Subcutaneous adipose tissue (tissue), 4 donors: ENCODE measurements around the gene ATR. TPM values are rescaled to one million over a fixed set of nuclear protein-coding genes. Genes with fewer than 3 reads are reported as not detected.

Experiments used
- total RNA-seq, 4 donors: library from RNA; depleted of rRNA; stranded (reverse); fragments of >200 nt; gene quantifications; one replicate each; pipeline ENCODE4 v1.1.0, GENCODE V29; 2016
- TF ChIP-seq, protein P1 (sequence below): fragments of 450-650 bp; IDR thresholded peaks from one replicate; pipeline ENCODE4 v1.5.1; 2016; ENCODE audit warnings: low read depth, mild to moderate bottlenecking, control low read depth, antibody characterized with exemption, moderate library complexity

ATR gene
- total RNA-seq, 4 donors from 2014 or later, result 22.6 to 51.5 (median 24.9) TPM

- TF ChIP-seq, protein P1, sequence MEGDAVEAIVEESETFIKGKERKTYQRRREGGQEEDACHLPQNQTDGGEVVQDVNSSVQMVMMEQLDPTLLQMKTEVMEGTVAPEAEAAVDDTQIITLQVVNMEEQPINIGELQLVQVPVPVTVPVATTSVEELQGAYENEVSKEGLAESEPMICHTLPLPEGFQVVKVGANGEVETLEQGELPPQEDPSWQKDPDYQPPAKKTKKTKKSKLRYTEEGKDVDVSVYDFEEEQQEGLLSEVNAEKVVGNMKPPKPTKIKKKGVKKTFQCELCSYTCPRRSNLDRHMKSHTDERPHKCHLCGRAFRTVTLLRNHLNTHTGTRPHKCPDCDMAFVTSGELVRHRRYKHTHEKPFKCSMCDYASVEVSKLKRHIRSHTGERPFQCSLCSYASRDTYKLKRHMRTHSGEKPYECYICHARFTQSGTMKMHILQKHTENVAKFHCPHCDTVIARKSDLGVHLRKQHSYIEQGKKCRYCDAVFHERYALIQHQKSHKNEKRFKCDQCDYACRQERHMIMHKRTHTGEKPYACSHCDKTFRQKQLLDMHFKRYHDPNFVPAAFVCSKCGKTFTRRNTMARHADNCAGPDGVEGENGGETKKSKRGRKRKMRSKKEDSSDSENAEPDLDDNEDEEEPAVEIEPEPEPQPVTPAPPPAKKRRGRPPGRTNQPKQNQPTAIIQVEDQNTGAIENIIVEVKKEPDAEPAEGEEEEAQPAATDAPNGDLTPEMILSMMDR, result no peak
Measured at GRCh38 chr3:142444343-142444742, 134.2 kb downstream of the ATR start.

DNA sequence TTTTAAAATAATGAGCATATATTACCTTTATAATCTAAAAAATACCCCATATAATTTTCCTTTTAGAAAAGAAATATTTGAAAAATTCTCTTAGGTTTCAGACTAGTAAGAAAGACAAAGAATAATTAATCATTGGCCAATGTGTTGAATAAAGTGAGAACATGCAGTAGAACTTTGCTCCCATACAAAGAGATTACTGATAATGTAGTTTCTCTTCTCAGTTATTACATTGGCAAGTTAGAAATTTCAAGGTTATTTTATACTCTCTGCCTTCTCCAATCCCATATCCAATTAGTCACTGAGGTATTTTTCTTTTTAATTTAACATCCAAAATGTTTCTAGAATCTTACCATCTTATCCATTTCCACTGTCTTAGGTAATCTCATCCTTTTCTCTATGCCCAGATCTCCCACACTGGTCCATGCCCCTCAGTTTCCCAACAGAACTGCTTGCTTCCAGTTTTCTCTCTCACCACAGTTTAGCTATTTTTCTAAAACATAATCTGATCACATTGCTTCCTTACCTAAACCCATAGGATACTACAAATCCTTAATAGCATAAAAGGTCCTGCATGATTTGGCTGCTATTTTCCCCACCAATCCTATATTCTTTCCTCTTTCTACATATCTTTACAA lies 141.5 kb downstream of the ATR start:
- TF ChIP-seq, protein P1, result no peak

GRCh38 chr3:142434503-142434902 lies 144.0 kb downstream of the ATR start:
- TF ChIP-seq, protein P1, result no peak

- TF ChIP-seq, protein P1, result no peak
Measured at GRCh38 chr3:142433110-142433509, 145.4 kb downstream of the ATR start.

DNA sequence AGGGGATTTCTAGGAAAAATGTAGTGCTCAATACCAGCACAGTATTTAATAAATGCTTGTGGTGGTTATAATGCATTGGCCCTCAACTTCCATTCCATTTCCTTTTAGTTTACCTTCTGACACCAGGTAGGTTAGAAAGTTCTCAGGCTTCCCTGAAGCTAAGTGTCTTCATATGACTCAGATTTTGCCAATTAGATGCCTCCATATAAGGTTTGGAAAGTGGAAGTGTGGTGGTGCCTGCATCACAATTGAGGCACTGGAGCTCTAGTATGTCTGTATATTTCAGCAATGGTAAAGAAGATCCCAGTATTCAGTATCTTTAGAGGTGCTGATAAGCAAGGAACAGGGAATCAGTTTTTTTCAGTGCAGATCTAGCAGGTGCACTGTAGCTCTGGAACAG lies 149.0 kb downstream of the ATR start:
- TF ChIP-seq, protein P1, result no peak

GRCh38 chr3:142424754-142425153 lies 153.8 kb downstream of the ATR start:
- TF ChIP-seq, protein P1, result no peak

DNA sequence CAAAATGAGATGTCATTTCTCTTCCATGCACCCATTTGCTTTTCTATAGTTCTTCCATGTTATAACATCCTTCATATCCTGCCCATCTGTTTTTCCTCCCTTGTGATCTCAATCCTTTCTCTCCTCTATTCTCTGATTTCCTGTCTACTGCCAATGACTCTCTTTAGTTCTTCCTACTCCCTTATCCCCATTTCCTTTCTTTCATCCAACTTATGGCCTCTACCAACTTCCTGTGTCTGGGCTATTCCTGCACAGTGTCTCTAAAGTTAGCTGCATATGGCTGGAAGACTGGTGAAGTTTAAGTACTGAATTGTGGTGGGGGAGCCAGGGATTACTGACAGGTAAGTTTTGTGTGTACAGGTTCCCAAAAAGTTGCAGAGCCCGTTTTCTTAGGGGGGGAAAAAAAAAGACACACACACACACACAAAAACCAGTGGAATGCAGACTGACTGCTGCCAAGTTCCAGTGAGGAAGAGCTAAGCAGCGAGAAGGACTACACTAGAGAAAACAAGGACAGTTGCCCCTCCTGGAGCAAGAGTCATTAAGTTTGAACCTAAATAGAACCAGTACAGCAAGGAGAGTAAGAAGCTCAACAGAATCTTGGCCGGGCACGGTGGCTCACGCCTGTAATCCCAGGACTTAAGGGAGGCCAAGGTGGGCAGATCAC lies 159.5 kb downstream of the ATR start:
- TF ChIP-seq, protein P1, result no peak
